ENCODE data around the gene ACOT11. TPM values are rescaled to one million over a fixed set of nuclear protein-coding genes. Genes with fewer than 3 reads are reported as not detected.

Gene ACOT11
- total RNA-seq, 2 donors from 2014 or later: 5.6 to 6.0 TPM

DNA sequence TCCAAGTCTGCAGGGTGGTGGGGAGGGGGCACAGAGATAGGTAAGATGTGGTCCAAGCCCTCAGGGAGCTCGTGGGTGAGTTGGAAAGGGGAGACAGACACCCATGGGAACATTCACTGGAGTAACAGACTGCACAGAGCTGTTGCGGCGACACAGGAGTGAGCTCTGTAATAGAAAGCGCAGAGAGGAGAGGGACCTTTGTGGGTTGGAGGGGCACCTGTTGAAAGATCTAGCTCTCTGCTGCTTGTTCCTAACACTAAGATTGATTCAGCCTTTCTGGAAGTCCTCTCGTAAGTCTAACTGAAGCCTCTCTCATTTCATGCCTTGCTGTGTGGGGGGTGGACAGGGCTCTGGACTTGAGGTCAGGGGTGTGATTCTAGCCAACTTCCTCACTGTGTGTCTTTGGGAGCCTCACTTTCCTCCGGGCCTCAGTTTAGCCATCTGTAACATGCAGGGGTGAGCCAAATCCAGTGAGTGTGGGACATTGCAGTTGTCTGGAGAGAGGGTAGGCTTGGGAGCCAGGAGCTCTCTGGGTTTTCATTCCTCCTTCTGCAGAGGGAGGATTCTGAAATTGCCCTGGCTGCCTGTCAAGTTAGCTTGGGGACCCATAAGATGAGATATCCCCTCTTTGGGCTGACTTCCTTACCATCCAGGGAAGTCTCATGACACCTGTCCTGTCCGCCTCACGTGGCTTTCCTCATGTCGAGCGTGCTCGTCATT is 2.0 kb upstream of the ACOT11 start:
- Mint-ChIP-seq H3K9me3 (no peaks in the 10 kb centered on the region), H3K27ac (no peak overlapping the region), H3K4me1 (peaks cover 25% of the 10 kb centered on the region), H3K36me3 (ENCODE audit: low read depth) (no peaks in the 10 kb centered on the region), H3K27me3 (ENCODE audit: insufficient read depth) (peaks cover 3% of the 10 kb centered on the region), H3K4me3 (no peak overlapping the region)
- peaks cover under 1% of the 10 kb centered on the region for H3K27me3 ChIP-seq (ENCODE audit: control insufficient read depth, insufficient read depth, low read length, poor library complexity, severe bottlenecking)
- no peaks in the 10 kb centered on the region for H3K9me3 ChIP-seq (ENCODE audit: control insufficient read depth, low read length)
- no peak overlapping the region for H3K27ac ChIP-seq (ENCODE audit: low read depth, low read length)
- no peak overlapping the region for H3K4me3 ChIP-seq (ENCODE audit: low read length)
- WGBS, 2 experiments (ENCODE audit: insufficient coverage in 1 of 2, insufficient read length in 1 of 2): 93 to 96% methylated on average over 7 to 11 of the region's 11 CpGs
- peaks cover 6% of the 10 kb centered on the region for H3K4me1 ChIP-seq (ENCODE audit: control insufficient read depth, insufficient read depth, low read length)
- TF ChIP-seq, protein P1, sequence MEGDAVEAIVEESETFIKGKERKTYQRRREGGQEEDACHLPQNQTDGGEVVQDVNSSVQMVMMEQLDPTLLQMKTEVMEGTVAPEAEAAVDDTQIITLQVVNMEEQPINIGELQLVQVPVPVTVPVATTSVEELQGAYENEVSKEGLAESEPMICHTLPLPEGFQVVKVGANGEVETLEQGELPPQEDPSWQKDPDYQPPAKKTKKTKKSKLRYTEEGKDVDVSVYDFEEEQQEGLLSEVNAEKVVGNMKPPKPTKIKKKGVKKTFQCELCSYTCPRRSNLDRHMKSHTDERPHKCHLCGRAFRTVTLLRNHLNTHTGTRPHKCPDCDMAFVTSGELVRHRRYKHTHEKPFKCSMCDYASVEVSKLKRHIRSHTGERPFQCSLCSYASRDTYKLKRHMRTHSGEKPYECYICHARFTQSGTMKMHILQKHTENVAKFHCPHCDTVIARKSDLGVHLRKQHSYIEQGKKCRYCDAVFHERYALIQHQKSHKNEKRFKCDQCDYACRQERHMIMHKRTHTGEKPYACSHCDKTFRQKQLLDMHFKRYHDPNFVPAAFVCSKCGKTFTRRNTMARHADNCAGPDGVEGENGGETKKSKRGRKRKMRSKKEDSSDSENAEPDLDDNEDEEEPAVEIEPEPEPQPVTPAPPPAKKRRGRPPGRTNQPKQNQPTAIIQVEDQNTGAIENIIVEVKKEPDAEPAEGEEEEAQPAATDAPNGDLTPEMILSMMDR (conservative IDR thresholded peaks at IDR 0.05): no peak
- H3K9ac ChIP-seq (ENCODE audit: extremely low read depth, low read length, poor library complexity, severe bottlenecking): no peak overlapping the region
- DNase-seq: no peak
- H3K36me3 ChIP-seq (ENCODE audit: control insufficient read depth, insufficient read depth, low read length): no peaks in the 10 kb centered on the region

DNA sequence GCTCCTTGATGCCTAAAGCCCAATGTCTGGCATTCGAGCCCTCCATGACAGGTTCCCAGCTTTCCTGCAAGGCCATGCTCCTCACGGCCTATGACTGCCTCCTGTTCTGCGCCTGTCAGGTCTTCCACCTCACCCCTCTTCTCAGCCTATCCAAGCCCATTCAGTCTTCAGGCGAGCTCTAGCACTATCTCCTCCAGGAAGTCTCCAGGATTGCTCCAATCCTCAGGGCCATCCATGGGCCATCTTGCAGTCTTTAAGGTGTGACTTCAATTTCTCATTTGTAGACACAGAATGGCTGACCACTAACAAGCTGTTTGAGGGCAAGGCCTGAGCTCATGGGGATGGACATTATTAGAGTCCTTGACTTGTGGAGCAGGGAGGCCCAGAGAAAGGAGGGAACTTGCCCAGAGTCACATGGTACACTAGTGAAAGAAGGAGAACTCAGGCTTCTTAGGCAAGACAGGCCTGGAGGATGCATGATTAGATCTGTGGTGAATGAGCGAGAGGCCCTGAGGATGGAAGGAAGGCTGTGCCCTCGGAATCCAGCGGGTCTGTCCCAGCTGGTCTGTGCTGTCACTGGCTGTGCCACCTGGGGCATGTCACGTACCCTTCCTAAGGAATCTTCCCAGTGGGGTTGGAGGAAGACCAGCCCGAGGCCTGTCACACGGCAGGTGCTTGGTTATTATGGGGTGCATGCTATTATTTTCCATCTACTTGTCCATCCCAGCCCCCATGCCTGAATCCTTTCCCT is 1.2 kb upstream of the ACOT11 start:
- Histone ChIP-seq H3K27ac (ENCODE audit: low read depth, low read length) (no peak overlapping the region), H3K27me3 (ENCODE audit: control insufficient read depth, insufficient read depth, low read length, poor library complexity, severe bottlenecking) (no peaks in the 10 kb centered on the region), H3K9me3 (ENCODE audit: control insufficient read depth, low read length) (no peaks in the 10 kb centered on the region), H3K36me3 (ENCODE audit: control insufficient read depth, insufficient read depth, low read length) (no peaks in the 10 kb centered on the region), H3K4me1 (ENCODE audit: control insufficient read depth, insufficient read depth, low read length) (peaks cover 6% of the 10 kb centered on the region), H3K9ac (ENCODE audit: extremely low read depth, low read length, poor library complexity, severe bottlenecking) (no peak overlapping the region), H3K4me3 (ENCODE audit: low read length) (no peak overlapping the region)
- TF ChIP-seq, protein P1 (conservative IDR thresholded peaks at IDR 0.05): no peak
- Mint-ChIP-seq H3K9me3 (no peaks in the 10 kb centered on the region), H3K27me3 (ENCODE audit: insufficient read depth) (no peaks in the 10 kb centered on the region), H3K4me3 (no peak overlapping the region), H3K27ac (no peak overlapping the region), H3K36me3 (ENCODE audit: low read depth) (no peaks in the 10 kb centered on the region), H3K4me1 (peaks cover 23% of the 10 kb centered on the region)
- WGBS, 2 experiments (ENCODE audit: insufficient coverage in 1 of 2, insufficient read length in 1 of 2): 93 to 97% methylated on average over 8 to 10 of the region's 10 CpGs
- no peak for DNase-seq

DNA sequence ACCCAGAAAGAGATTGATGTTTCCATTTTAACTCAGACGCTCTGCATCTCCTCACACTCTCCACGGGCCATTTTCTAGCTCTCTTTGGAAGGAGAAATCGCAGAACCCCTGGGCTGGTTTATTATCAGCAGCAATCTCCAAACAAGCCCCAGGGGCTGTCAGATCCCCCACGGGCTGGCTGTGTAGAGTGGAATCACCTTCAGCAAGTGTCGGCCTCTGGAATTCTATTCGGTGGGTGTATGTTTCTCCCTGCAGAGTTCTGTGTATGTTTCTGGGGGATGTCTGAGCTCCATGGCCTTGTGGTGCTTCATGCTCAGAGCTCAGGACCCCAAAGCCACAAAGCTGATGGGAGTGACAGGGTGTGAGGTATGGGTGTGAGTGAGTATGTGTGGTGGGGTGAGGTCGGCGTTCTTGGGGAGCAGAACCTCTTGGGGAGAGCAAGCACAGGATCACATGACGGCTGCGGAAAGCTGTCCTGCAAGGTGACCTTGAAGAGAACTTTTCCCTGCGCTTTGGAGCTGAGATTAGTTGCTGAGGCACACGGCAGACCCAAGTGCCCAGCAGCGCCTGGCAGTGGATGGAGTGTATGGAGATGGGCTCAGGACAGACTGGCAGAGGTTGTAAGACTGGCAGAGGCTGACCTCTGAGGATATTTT is 489 bp downstream of the ACOT11 start:
- Histone ChIP-seq H3K36me3 (ENCODE audit: control insufficient read depth, insufficient read depth, low read length) (no peaks in the 10 kb centered on the region), H3K9ac (ENCODE audit: extremely low read depth, low read length, poor library complexity, severe bottlenecking) (no peak overlapping the region), H3K27ac (ENCODE audit: low read depth, low read length) (peak overlapping the region; percentile 24)

More for the DNA sequence above, 489 bp downstream of the ACOT11 start:
- H3K9me3 Mint-ChIP-seq: no peaks in the 10 kb centered on the region
- H3K36me3 Mint-ChIP-seq (ENCODE audit: low read depth): no peaks in the 10 kb centered on the region
- no peaks in the 10 kb centered on the region for H3K27me3 Mint-ChIP-seq (ENCODE audit: insufficient read depth)
- no peak overlapping the region for H3K4me3 Mint-ChIP-seq
- peaks cover 13% of the 10 kb centered on the region for H3K4me1 Mint-ChIP-seq
- DNase-seq: no peak
- no peak overlapping the region for H3K4me3 ChIP-seq (ENCODE audit: low read length)
- H3K9me3 ChIP-seq (ENCODE audit: control insufficient read depth, low read length): no peaks in the 10 kb centered on the region
- TF ChIP-seq, protein P1 (conservative IDR thresholded peaks at IDR 0.05): no peak
- H3K27ac Mint-ChIP-seq: no peak overlapping the region
- 90 to 97% methylated on average over 10 to 13 of the region's 13 CpGs for WGBS, 2 experiments (ENCODE audit: insufficient coverage in 1 of 2, insufficient read length in 1 of 2)
- H3K4me1 ChIP-seq (ENCODE audit: control insufficient read depth, insufficient read depth, low read length): peaks cover 6% of the 10 kb centered on the region
- no peaks in the 10 kb centered on the region for H3K27me3 ChIP-seq (ENCODE audit: control insufficient read depth, insufficient read depth, low read length, poor library complexity, severe bottlenecking)

Measured in endodermal cell (in vitro differentiated cells).